Cortex of kidney (tissue), 1 donor: ENCODE data around the gene CSDE1.

ENCODE experiments used
- DNase-seq: peaks from one replicate; lab custom pipeline; 2025; lab: John Stamatoyannopoulos, UW

The CSDE1 gene

DNA sequence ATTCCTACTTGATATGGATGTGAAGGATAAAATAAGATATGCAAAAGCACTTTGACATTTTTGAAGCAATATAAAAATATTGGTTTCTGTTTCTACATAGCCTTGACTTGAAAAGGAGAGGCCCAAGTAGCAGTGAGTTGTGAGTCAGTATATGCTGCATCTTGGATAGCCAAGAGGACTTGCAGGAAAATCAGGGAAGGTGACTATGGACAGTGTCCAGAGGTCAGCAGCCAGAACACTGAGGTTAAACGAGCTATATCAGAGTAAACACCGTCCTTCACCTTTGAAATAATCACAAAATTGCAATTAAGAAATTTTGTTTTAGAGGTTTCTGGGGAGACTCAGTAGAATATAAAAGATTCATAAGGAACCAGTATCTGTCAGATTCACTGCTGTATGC, 55.9 kb downstream of the CSDE1 start:
- no peak for DNase-seq

DNA sequence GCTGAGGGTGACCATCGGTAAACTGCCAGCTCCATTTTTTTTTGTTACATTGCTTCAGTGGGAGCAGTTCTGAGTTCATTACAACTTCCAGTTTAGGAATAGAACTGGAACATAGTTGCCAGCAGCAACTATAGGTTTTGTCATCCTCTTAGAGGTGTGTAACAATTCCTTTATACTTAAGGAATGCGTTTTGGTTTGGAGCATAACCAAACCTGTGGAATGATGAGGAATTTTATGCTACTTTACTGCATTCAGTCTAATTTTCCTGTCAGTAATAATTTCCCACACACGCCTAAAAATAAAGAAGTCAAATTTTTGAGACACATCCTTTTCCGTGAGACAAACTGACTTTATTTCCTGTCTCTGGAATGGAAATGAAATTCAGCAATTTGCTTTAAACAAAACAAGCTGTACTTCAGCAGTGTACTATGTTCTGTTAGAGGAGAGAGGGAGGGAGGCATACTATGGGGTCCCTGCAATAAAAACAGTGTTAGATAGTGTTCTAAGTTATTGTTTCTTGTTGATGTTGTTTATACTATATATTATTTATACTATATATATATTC, 57.7 kb downstream of the CSDE1 start:
- no peak for DNase-seq

DNA sequence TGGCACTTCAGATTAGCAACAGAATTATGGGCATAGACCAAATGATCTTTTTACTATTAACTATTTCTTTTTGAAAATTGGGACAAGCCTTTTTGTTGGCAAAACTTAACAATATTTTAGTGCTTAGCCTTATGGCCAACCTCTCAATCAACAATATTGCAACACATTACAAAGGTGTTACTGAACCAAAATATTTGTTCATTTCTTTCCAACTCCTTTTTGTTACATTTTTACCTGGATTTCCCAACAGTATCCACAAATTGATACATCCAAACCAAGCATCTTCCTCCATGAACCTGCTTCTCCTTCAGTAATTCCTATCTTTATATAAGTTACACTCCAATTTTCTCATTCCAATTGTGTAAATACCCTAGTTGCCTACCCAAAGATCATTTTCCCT, 61.0 kb downstream of the CSDE1 start:
- DNase-seq = no peak

DNA sequence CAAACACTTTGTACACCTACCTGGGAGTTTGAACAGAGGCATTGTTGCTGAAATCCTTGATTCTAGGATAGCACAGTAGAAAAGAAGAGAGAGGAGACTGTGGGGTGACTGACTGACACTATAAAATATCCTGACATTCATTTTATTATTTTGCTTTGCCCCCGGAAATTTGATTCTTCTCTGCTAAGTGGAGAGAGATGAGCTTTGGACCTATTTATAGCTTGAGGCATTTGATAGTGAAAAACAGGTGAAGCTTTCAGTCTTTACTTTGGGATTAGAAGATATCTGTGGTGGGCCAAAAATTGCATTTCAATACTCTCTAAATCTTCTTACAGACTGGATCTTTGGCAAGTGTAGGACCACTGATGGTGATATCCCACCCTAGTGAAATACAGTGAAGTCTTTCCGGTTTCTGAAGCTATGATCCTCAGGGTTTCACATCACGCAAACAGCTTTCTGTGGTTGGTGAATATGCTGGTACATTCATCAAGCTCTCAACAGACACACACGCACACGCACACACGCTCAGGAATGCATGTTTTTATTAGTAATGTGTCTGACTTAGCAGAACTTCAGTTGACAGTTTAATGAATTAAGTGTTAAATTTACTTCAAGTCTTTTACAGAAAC, 62.2 kb downstream of the CSDE1 start, which contains the start of gene AMPD1:
AMPD1 (minus strand) TSS at position 117 of the 629 bp plus-strand sequence; CDS start at position 42, 75 bp downstream.
- DNase-seq = no peak

DNA sequence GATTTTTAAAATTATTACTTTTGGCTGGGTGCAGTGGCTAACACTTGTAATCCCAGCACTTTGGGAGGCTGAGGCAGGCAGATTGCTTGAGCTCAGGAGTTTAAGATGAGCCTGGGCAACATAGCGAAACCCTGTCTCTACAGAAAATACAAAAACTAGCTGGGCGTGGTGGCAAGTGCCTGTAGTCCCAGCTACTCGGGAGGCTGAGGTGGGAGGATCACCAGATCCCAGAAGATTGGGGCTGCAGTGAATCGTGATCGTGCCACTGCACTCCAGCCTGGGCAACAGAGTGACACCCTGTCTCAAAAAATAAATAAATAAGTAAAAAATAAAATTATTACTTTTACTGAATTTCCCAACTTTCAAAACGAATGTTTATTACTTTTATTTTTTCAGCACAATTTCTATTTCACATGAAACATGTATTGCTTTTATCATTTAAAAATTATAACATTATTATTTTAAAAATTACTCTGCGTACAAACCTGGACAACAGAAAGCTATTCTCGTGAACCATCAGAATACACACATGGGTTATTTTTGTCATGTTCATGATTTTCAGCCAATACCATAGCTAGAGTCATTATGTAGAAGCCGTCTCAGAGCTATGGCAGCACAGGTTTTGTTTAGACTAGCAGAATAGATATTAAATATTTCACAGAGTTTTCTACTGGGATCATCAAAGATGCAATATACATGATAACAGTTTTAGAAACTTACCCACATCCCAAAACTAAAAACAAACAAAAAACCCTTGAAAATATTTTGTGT, 63.1 kb downstream of the CSDE1 start:
- DNase-seq = no peak

DNA sequence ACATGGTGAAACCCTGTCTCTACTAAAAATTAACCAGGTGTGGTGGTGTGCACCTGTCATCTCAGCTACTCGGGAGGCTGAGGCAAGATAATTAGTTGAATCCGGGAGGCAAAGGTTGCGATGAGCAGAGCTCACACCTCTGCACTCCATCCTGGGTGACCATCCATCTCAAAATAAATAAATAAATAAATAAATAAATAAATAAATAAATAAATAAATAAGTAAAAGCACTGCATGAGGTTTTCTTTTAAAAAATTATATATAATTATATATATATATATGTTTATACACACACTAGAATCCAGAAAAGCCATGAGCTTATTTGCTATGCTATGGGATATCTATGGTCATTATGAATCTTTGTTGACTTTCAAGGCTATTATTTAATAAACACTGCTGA, 64.8 kb downstream of the CSDE1 start:
- no peak for DNase-seq

DNA sequence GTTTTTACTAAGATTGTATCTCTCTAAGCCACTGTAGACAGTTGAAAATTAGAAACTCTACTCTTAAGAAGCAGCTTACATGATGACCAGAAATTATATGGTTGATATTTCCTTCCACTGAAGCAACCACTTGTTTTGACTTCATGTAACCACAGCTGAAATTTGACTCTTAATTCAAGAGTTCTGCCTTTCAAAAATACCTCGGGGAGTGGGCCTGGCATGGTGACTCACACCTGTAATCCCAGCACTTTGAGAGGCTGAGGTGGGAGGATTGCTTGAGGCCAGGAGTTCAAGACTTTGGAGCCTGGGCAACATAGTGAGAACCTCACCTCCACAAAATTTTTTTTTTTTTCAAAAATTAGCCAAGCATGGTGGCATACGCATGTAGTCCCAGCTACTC, 66.7 kb downstream of the CSDE1 start:
- no peak for DNase-seq

DNA sequence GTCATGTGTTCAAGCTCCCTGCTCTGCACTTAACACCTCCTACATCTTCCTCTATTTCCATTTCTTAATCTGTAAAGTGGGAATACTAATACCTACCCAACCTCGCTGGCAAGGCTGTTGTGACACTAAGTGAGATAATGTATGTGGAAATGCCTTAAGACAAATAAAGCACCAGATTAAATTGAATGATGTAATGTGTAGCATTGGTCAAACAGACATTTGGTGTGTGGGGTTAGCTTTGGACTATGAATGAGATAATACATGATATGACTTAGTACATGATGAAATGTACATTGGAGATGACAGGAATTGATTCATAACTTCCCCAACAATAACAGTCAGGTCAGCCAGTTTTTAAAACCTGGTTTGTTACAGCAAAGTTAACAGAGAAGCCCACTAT, 67.6 kb downstream of the CSDE1 start:
- no peak for DNase-seq

DNA sequence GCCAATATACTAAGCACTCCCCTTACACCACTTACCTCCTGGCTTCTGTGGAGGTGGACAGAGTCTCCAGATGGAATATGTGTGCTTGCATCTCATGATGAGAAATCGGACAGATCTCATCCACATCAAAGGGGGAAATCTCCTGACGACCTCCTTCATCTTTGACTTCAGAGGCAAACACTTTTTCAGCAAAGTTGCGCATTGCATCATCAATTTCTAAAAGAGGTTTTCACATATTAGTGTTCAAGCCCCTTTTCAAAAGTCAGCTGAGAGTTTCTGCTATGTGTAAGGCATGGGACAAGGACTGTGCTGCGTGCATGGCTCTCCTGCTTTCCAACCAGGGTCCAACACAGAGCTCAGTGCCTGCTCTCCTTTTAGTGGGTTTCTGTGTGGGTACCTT, 69.3 kb downstream of the CSDE1 start:
- no peak for DNase-seq

DNA sequence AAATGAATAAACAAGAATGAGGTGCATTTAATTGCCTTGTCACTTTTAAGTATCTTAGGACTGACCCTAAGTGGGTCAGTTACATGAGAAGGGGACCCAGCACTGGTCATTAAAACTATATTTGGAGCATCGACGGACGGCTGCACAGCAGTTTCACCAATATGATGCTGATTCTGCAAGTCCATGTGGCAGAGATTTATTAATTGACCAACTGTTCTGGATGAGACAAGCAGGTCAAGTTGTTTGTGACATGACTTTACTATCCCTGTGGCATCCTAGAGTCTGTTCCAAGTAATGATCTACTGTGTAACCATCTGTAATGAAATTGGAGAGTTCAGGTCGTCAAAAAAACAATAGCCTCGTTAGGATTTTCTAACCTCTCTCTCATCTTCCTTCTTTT, 71.9 kb downstream of the CSDE1 start:
- DNase-seq = no peak

DNA sequence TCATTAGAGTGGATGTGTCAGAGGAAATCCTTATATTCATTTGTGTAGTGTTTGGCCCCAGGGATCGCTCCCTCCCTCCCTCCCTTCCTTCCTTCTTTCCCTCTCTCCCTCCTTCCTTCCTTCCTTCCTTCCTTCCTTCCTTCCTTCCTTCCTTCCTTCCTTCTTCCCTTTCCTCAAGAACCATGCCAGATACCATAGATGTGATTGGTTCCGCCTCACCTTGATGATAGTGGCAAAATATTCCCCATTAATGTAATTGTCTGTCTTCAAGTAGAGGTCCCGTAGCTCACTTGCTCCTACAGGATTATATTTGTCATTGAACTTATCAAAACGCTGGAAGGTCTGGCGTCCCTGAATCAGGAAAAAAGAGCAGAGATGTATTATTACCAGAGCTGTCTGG, 80.1 kb downstream of the CSDE1 start:
- DNase-seq = no peak

DNA sequence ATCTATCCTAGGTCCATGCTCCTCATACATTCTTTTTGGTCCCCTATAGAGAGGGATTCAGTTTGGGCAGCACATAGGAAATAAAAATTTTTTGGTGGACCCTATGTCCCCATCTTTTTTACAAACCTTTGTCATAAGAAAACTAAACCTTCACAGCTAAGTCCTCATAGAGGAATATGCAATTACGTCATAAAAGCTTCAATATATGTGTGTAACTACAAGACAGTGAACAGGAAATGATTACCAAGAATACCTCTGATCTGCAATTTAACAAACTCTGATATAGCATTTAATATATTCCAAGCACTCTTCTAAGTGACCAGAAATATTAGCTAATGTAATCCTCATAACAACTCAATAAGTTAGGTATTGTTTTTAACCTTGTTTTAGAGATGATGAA, 81.7 kb downstream of the CSDE1 start:
- DNase-seq = no peak

DNA sequence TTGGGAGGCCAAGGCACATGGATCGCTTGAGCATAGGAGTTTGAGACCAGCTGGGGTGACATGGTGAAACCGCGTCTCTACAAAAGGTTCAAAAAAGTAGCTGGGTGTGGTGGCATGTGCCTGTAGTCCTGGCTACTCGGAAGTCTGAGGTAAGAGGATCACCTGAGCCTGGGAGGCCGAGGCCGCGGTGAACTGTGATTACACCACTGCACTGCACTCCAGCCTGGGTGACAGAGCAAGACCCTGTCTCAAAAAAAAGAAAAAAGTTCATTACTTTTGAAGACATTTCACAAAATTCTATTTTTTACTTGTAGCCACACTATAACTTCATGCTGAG, 85.9 kb downstream of the CSDE1 start:
- DNase-seq = no peak

DNA sequence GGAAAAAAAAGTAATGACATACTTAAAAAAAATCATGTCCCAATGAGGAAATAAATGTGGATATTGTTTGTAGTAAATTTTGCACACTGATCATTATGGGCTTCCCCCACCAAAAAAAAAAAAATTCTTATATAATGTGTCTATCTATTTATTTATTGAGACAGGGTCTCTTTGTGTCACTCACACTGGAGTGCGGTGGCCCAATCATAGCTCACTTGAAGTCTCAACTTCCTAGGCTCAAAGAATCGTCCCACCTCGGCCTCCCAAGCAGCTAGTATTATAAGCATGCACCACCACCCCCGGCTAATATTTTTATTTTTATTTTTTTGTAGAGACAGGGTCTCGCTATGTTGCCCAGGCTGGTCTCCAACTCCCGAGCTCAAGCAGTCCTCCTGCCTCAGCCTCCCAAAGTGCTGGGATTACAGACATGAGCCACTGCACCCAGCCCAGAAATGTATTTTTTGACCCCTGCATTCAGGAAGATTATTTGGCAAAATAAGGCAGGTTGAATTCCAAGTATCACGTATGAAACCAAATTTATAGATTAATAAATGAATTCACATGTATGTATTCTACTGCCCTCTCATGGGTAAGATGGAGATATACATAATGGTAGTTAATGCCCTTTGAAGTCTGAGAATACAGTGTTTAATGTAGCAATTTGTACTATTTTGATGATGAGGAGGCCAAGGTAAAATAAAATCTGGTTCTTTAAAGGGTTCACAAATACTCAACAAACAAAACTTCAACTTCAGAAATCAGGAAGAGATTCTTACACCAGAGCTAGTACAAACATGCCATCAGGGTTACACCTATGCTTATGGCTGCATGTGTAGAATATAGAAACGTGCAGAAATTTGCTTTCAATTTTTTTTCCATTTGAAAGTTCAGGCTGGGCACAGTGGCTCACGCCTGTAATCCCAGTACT, 86.5 kb downstream of the CSDE1 start:
- DNase-seq = no peak

DNA sequence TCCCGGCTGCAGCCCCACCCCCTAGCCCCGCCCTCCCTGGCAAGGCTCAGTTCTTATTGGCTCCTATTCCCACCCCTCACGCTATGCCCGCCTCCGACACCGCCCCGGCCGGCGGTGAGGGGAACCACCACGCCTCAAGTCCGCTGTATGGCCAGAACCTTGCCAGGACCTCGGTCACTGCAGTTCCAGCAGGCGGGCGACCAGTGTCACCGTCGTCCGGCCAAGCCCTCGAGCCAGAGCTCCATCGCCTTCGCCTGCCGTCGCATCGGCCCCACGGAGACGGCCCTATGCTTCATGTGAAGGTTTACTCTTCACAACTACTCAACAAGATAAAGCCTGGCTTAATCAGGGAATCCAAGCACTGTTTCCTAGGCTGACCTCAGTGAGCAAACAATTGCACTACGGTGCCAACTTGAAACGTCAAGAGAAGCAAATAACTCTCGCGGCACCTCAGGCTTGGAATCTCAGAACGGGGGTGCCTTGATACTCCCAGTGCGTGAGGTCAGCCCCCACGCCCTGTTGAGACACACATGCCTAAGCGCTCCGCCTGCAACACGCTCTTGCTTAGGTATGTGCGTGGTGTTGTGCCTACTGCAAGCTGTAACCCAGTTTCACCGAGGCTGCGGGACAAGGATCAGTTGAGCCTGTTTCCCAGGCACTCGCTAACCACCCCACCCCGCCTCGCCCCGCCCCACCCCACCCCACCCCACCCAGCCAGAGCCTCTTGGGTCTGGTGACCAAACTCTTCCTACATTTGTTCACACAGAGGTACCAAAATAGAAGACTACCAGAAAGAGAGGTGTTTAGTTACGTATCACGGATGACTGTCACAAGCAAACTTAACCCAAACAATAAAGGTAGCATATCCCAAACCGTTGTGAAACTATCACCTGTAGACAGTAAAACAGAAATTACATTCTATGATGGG, 87.4 kb downstream of the CSDE1 start:
- DNase-seq = peak; percentile 13

DNA sequence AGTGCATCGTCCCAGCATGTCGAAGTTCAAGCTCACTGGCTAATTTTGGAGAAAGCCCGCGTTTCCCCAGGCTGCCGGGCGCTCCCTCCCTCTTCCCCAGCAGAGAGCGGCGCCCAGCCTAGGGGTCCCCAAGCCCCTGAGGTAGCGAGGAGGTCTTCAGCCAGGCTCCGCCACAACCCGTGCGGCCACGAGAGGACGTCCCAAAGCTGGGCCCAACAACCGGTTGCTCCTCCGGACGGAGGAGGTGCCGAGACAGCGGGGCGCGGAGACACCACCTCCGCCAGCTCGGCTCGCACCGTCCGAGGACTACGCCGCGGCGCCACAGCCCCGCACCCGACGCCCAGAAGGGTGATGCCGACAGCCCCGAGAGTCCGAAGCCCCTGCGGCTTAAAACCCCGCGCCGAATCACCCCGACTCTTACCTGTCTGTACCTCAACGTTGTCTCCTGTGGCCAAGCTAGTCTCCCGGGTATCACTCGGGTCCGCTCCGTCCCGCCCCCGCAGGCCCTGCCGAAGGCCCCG, 88.2 kb downstream of the CSDE1 start, which contains the start of gene DENND2C:
DENND2C (minus strand) TSS at position 488 of the 521 bp plus-strand sequence. CDS start 44,065 bp downstream, outside the sequence.
- DNase-seq = no peak

DNA sequence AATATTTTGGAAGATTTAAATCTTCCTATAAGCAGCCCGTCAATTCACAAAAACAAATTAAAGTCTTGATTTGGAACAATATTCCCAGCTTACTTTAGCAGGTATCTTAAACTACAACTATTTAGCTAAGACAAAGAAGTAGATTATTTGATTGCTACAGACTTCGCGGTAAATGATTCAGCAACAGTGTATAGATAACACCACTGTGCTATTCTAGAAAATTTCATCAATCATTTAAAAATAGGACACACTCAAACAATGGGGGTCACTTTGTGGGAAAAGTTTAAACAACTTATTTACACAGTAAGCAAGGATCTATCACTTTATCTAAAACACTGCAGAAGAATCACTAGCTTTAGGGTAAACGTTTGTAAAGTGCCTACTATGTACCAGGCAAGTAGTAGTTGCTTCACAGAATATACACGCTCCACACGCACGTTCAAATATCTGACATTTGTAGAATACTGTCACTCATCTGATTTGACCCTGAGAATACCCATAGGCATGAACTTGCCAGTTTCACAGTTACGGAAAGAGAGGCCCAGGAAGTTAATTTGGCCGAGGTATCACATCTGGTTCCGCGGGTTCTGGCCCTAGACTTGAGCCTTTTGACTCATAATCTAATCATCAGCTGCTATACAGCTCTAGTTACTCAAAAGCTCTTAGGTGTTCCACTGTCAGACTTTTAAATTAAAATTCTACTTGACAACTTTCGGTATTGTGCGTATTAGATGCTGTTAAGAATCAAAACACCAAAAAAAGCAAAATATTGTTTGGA, 88.8 kb downstream of the CSDE1 start:
- DNase-seq = no peak

DNA sequence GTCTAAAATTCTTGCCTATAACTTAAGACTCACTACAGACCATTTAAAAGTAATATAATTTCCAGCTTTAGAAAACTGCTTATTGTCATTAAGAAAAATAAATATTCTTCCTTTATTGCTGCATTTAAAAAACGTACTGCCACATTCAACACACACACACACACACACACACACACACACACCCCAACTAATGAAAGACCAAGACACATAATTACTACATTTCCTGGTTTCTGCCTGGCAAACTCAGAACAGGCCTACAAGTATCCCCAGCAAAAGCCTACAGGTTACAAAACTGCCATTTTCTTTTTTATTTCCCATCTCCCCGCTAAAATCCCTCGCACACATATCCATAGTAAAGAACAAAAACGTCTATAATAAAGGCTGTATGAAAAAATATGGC, 89.4 kb downstream of the CSDE1 start:
- no peak for DNase-seq

DNA sequence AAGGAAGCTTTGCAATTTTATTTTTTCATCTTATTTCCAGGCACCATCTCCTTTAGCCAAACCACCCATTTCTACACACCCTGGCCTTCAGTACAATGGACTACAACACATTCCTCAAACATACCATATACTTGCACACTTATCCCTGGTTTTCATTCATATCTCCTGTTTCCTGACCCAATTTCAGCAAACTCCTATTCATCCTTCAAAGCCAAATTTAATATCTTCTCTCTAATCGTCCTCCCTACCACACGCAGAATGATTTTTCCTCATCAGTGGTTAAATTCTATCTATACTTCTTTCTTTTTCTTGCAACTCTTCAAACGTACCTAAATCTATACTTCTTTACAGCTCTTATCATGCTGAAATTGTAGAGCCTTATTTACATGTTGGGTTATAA, 90.8 kb downstream of the CSDE1 start:
- no peak for DNase-seq
